Gastrocnemius medialis (tissue), 4 donors: ENCODE results near the gene MAML2. TPM values are rescaled to one million over a fixed set of nuclear protein-coding genes. Genes with fewer than 3 reads are reported as not detected.

Experiments used
- ATAC-seq, 2 donors: fragments of 150-250 bp; one replicate each; pipeline ENCODE4 v1.9.1; 2016
- DNase-seq, 2 donors: peaks; one replicate each; pipeline ENCODE4 v3.0.0-alpha.2; 2019
- H3K27ac ChIP-seq, 4 donors: fragments of 200-600 bp; sonication (generic); 1 replicate in 1 of 4; 2 replicates in 3 of 4; pipeline ENCODE4 v1.5.1; 2016 to 2018; ENCODE audit warnings: mild to moderate bottlenecking in 2 of 4, moderate library complexity in 1 of 4
- H3K27me3 ChIP-seq, 3 donors: fragments of 200-600 bp; sonication (generic) in 2 of 3; 1 replicate in 1 of 3; 2 replicates in 2 of 3; pipeline versions ENCODE4 v1.5.1 to v1.6.0; 2016 to 2019; ENCODE audit warnings: mild to moderate bottlenecking in 1 of 3, moderate library complexity in 1 of 3
- H3K36me3 ChIP-seq, 2 donors: fragments of 200-600 bp; sonication (generic) in 1 of 2; one replicate each; pipeline ENCODE4 v1.5.1; 2017 to 2018
- H3K4me1 ChIP-seq, 2 donors: fragments of 200-600 bp; sonication (generic) in 1 of 2; one replicate each; pipeline ENCODE4 v1.5.1; 2016 to 2017; ENCODE audit warnings: mild to moderate bottlenecking in 2 of 2
- H3K4me3 ChIP-seq, 4 donors: fragments of 200-600 bp; sonication (generic) in 3 of 4; 1 replicate in 1 of 4; 2 replicates in 3 of 4; pipeline ENCODE4 v1.5.1; 2016 to 2019; ENCODE audit warnings: mild to moderate bottlenecking in 2 of 4
- H3K9me3 ChIP-seq, 3 donors: fragments of 200-600 bp; sonication (generic) in 2 of 3; 1 replicate in 1 of 3; 2 replicates in 2 of 3; pipeline ENCODE4 v1.5.1; 2016 to 2019
- POLR2A ChIP-seq, 2 donors: fragments of 450-650 bp; IDR thresholded peaks; one replicate each; pipeline ENCODE4 v1.6.1; 2017; ENCODE audit warnings: antibody characterized with exemption in 2 of 2, mild to moderate bottlenecking in 2 of 2, moderate library complexity in 2 of 2
- in situ Hi-C, 4 donors: fragments of 200-750 bp; cut with MboI; loops; one replicate each; pipeline versions ENCODE4 v1.15.0 to v1.8.0; 2017; ENCODE audit warnings: low sequenced_read_pairs in 4 of 4
- intact Hi-C: fragments of 100-400 bp; cut with DNase I; formaldehyde crosslinking; loops from one replicate; pipeline ENCODE4 v1.15.1; 2023; ENCODE audit warnings: low total_unique reads
- total RNA-seq, 4 donors: library from RNA; depleted of rRNA; stranded (reverse); fragments of >200 nt; gene quantifications; one replicate each; pipeline versions ENCODE4 v1.1.0 to v1.2.3, GENCODE V29; 2016
- TF ChIP-seq, protein P1 (sequence below), 5 experiments: fragments of 450-650 bp in 3 of 5; fragments of 200-600 bp in 2 of 5; sonication (generic) in 2 of 5; IDR thresholded peaks in 4 of 5; conservative IDR thresholded peaks in 1 of 5; 1 replicate in 4 of 5; 2 replicates in 1 of 5; pipeline ENCODE4 v1.5.1; 2016 to 2019; ENCODE audit warnings: antibody characterized with exemption in 5 of 5, mild to moderate bottlenecking in 3 of 5, moderate library complexity in 3 of 5

MAML2 gene
- total RNA-seq, 4 donors from 2014 or later, result 4.1 to 6.3 (median 4.8) TPM

GRCh38 chr11:96278039-96278897, 64.7 kb downstream of the MAML2 start:
- Histone ChIP-seq H3K4me3 (no peak overlapping the region), H3K9me3 (no peaks in the 10 kb centered on the region), H3K4me1 (no peaks in the 10 kb centered on the region), H3K27me3 (no peaks in the 10 kb centered on the region), H3K27ac (no peak overlapping the region), H3K36me3 (no peaks in the 10 kb centered on the region)
- no peak for TF ChIP-seq POLR2A (IDR thresholded peaks at IDR 0.05)
- TF ChIP-seq, protein P1, sequence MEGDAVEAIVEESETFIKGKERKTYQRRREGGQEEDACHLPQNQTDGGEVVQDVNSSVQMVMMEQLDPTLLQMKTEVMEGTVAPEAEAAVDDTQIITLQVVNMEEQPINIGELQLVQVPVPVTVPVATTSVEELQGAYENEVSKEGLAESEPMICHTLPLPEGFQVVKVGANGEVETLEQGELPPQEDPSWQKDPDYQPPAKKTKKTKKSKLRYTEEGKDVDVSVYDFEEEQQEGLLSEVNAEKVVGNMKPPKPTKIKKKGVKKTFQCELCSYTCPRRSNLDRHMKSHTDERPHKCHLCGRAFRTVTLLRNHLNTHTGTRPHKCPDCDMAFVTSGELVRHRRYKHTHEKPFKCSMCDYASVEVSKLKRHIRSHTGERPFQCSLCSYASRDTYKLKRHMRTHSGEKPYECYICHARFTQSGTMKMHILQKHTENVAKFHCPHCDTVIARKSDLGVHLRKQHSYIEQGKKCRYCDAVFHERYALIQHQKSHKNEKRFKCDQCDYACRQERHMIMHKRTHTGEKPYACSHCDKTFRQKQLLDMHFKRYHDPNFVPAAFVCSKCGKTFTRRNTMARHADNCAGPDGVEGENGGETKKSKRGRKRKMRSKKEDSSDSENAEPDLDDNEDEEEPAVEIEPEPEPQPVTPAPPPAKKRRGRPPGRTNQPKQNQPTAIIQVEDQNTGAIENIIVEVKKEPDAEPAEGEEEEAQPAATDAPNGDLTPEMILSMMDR (IDR thresholded peaks at IDR 0.05 in 4 of 5, conservative IDR thresholded peaks at IDR 0.05 in 1 of 5), result no peak
- in situ Hi-C loops, result no loop called here
- intact Hi-C loops, result no loop called here
- ATAC-seq, result no peak
- DNase-seq, result no peak

- Histone ChIP-seq H3K9me3 (no peaks in the 10 kb centered on the region), H3K27me3 (no peaks in the 10 kb centered on the region), H3K4me3 (no peak overlapping the region), H3K36me3 (no peaks in the 10 kb centered on the region), H3K4me1 (no peaks in the 10 kb centered on the region), H3K27ac (no peak overlapping the region)
- DNase-seq, result no peak
- TF ChIP-seq, protein P1 (IDR thresholded peaks at IDR 0.05 in 4 of 5, conservative IDR thresholded peaks at IDR 0.05 in 1 of 5), result no peak
- no peak for TF ChIP-seq POLR2A (IDR thresholded peaks at IDR 0.05)
- ATAC-seq, result no peak
- intact Hi-C loops, result no loop called here
- in situ Hi-C loops, result no loop called here
Measured at GRCh38 chr11:96277696-96278038, 65.3 kb downstream of the MAML2 start.

DNA sequence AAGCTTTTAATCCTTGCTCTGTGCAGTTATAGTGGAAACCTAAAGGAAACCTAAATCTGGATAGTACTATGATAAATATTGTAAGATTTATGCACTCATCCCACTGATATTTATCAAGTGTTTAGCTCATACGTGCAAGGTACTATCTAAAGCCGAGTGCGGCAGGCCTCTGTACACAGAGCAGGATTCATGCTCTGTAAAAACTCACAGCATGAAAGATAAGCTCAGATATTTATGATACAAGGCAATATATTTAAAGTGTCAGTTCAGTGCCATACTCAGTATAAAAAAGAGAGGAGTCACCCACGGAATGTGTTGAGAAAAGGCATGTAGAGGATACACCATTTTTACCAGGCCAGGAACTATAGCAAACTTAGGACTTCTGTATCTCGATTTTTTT, 66.2 kb downstream of the MAML2 start:
- no peak overlapping the region for H3K27ac ChIP-seq
- H3K36me3 ChIP-seq, result no peaks in the 10 kb centered on the region
- no peak for ATAC-seq
- no peak overlapping the region for H3K4me3 ChIP-seq
- TF ChIP-seq, protein P1 (IDR thresholded peaks at IDR 0.05 in 4 of 5, conservative IDR thresholded peaks at IDR 0.05 in 1 of 5), result no peak
- no peak for TF ChIP-seq POLR2A (IDR thresholded peaks at IDR 0.05)
- intact Hi-C loops, result no loop called here
- no peak for DNase-seq
- no peaks in the 10 kb centered on the region for H3K4me1 ChIP-seq
- H3K27me3 ChIP-seq, result no peaks in the 10 kb centered on the region
- no peaks in the 10 kb centered on the region for H3K9me3 ChIP-seq
- in situ Hi-C loops, result no loop called here

DNA sequence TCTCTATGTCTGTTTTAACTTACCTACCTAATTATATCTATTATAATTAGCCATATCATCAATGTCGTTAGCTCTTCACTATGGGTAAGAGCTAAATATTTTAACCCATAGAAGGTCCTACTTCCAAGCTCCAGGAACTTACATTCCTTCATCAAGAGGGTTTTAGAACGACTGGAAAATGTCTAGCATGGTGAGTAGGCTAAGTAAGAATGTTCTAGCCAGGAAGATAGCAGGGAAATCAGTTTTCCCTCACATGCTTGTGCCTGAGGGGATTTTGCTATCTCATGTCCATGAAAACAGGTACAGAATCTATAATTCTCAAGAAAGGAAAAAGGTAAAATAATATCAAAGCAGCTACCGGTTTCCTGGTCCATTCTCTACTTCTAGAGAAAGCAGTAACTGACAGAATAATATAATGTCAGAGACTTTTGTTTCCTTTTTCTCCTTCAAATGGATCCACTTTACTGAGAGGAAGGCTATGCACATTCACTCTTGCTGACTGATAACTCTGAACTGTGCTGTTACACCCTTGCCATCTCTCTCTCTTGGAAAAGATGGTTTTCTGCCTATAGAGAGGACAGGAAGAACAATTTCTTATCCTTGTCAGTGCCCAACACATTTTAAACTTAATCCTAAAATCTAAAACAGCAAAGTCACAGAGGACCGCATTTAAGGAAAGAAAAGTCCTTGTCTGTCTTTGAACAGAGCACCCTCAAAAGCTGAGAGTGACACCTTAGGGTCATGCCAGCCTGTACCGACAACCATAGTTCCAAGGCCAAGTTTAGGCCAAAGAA, 67.0 kb downstream of the MAML2 start:
- H3K27me3 ChIP-seq, result no peaks in the 10 kb centered on the region
- intact Hi-C loops (no loop called here), in situ Hi-C loops (no loop called here)
- no peaks in the 10 kb centered on the region for H3K36me3 ChIP-seq
- H3K9me3 ChIP-seq, result no peaks in the 10 kb centered on the region
- TF ChIP-seq, protein P1 (IDR thresholded peaks at IDR 0.05 in 4 of 5, conservative IDR thresholded peaks at IDR 0.05 in 1 of 5), result no peak
- TF ChIP-seq POLR2A (IDR thresholded peaks at IDR 0.05), result no peak
- H3K4me1 ChIP-seq, result no peaks in the 10 kb centered on the region
- no peak for DNase-seq
- ATAC-seq, result no peak
- no peak overlapping the region for H3K4me3 ChIP-seq
- H3K27ac ChIP-seq, result no peak overlapping the region
